Activated CD4-positive, alpha-beta T cell treated with anti-CD3 and anti-CD28 coated beads, Interleukin-10, Interleukin-2, amounts not matched to agents 100 ng/mL and 50 ng/mL, durations not matched to agents 16 hours and 8 hours (primary cell): ENCODE measurements around the gene SERINC5.
A peak's percentile ranks its signal among the peaks of the same experiment; 100 is the strongest.
"Not testable (repeated sequence)": the region's sequence is repeated elsewhere in the genome, so short reads cannot be mapped to it uniquely, and the experiment has no call there.

ENCODE experiments used
- DNase-seq: peaks from one replicate; pipeline ENCODE4 v3.0.0-alpha.2; 2020

The SERINC5 gene

GRCh38 chr5:80160242-80160641 lies 95.6 kb downstream of the SERINC5 start:
- DNase-seq: no peak

GRCh38 chr5:80159133-80159815 lies 96.6 kb downstream of the SERINC5 start:
- no peak for DNase-seq

GRCh38 chr5:80156156-80156555 lies 99.7 kb downstream of the SERINC5 start:
- DNase-seq: no peak

GRCh38 chr5:80154749-80155148 lies 101.1 kb downstream of the SERINC5 start:
- no peak for DNase-seq

GRCh38 chr5:80154289-80154688 lies 101.6 kb downstream of the SERINC5 start:
- not testable (repeated sequence) for DNase-seq

GRCh38 chr5:80153586-80154126 lies 102.2 kb downstream of the SERINC5 start:
- no peak for DNase-seq

GRCh38 chr5:80152778-80153177 lies 103.1 kb downstream of the SERINC5 start:
- no peak for DNase-seq

GRCh38 chr5:80151890-80152289 lies 104.0 kb downstream of the SERINC5 start:
- no peak for DNase-seq

GRCh38 chr5:80150731-80151130 lies 105.1 kb downstream of the SERINC5 start:
- no peak for DNase-seq

- DNase-seq: no peak
These were observed 106.7 kb downstream of the SERINC5 start for GRCh38 chr5:80149161-80149609.

GRCh38 chr5:80147119-80147815 lies 108.6 kb downstream of the SERINC5 start:
- no peak for DNase-seq

- no peak for DNase-seq
These were observed 109.8 kb downstream of the SERINC5 start for GRCh38 chr5:80146046-80146445.

- DNase-seq: no peak
These were observed 112.4 kb downstream of the SERINC5 start for GRCh38 chr5:80143491-80143890.

GRCh38 chr5:80142996-80143395 lies 112.9 kb downstream of the SERINC5 start:
- DNase-seq: no peak

GRCh38 chr5:80141681-80142080 lies 114.2 kb downstream of the SERINC5 start:
- DNase-seq: no peak

GRCh38 chr5:80141147-80141671 lies 114.6 kb downstream of the SERINC5 start:
- DNase-seq: no peak

- peak; percentile 12 for DNase-seq
These were observed 115.4 kb downstream of the SERINC5 start for GRCh38 chr5:80140496-80140895.

GRCh38 chr5:80139466-80139972 lies 116.3 kb downstream of the SERINC5 start:
- DNase-seq: peak; percentile 14

GRCh38 chr5:80138486-80138885 lies 117.4 kb downstream of the SERINC5 start:
- no peak for DNase-seq

- DNase-seq: not testable (repeated sequence)
These were observed 119.0 kb downstream of the SERINC5 start for GRCh38 chr5:80136798-80137197.

GRCh38 chr5:80134876-80135275 lies 121.0 kb downstream of the SERINC5 start:
- no peak for DNase-seq

- no peak for DNase-seq
These were observed 126.7 kb downstream of the SERINC5 start for GRCh38 chr5:80129146-80129545.

GRCh38 chr5:80128141-80128540 lies 127.7 kb downstream of the SERINC5 start:
- no peak for DNase-seq

- DNase-seq: peak; percentile 51
These were observed 128.7 kb downstream of the SERINC5 start for GRCh38 chr5:80127116-80127552.
